MM.1S (cell line): ENCODE data around the gene ZNF488.

Experiments
- DNase-seq: peaks from one replicate; pipeline ENCODE4 v3.0.0-alpha.2; 2015
- H2AFZ ChIP-seq: fragments of 300-600 bp; sonication (generic); 2 replicates; pipeline ENCODE4 v1.6.0; 2016; ENCODE audit warnings: antibody characterized with exemption, low read length
- H3F3A ChIP-seq: fragments of 300-600 bp; sonication (generic); 2 replicates; pipeline ENCODE4 v1.6.1; 2016; ENCODE audit warnings: mild to moderate bottlenecking, antibody characterized with exemption, low read length, moderate library complexity, mixed read lengths; ENCODE audit not compliant: insufficient read depth
- H3K27ac ChIP-seq: fragments of 300-600 bp; sonication (generic); 2 replicates; pipeline ENCODE4 v1.5.1; 2016; ENCODE audit warnings: mild to moderate bottlenecking, low read length
- H3K27me3 ChIP-seq: fragments of 300-600 bp; sonication (generic); replicated peaks from 2 replicates; pipeline ENCODE4 v1.6.0; 2016; ENCODE audit warnings: low read length; ENCODE audit not compliant: insufficient read depth
- H3K36me3 ChIP-seq: fragments of 300-600 bp; sonication (generic); replicated peaks from 2 replicates; pipeline ENCODE4 v1.6.1; 2016; ENCODE audit warnings: mild to moderate bottlenecking, low read length, mixed read lengths; ENCODE audit not compliant: insufficient read depth
- H3K4me1 ChIP-seq: fragments of 300-600 bp; sonication (generic); 2 replicates; pipeline ENCODE4 v1.6.1; 2016; ENCODE audit warnings: low read length, mixed read lengths
- H3K4me2 ChIP-seq: fragments of 300-600 bp; sonication (generic); 2 replicates; pipeline ENCODE4 v1.6.0; 2016; ENCODE audit warnings: low read depth, low read length
- H3K4me3 ChIP-seq: fragments of 300-600 bp; sonication (generic); 2 replicates; pipeline ENCODE4 v1.5.1; 2016; ENCODE audit warnings: low read length, mixed read lengths
- H3K79me2 ChIP-seq: fragments of 300-600 bp; sonication (generic); 2 replicates; pipeline ENCODE4 v1.6.1; 2016; ENCODE audit warnings: mixed run types, low read length, mixed read lengths
- H3K9ac ChIP-seq: fragments of 300-600 bp; sonication (generic); 2 replicates; pipeline ENCODE4 v1.6.1; 2016; ENCODE audit warnings: low read length, mixed read lengths
- H3K9me2 ChIP-seq: fragments of 300-600 bp; sonication (generic); replicated peaks from 2 replicates; pipeline ENCODE4 v1.6.1; 2016; ENCODE audit warnings: mild to moderate bottlenecking, low read length, mixed read lengths; ENCODE audit not compliant: insufficient read depth
- H3K9me3 ChIP-seq: fragments of 300-600 bp; sonication (generic); replicated peaks from 2 replicates; pipeline ENCODE4 v1.6.1; 2016; ENCODE audit warnings: mild to moderate bottlenecking, low read length, mixed read lengths; ENCODE audit not compliant: insufficient read depth
- H4K20me1 ChIP-seq: fragments of 300-600 bp; sonication (generic); 2 replicates; pipeline ENCODE4 v1.6.1; 2016; ENCODE audit warnings: mild to moderate bottlenecking, low read length, moderate library complexity, mixed read lengths; ENCODE audit not compliant: insufficient read depth
- EZH2 ChIP-seq: fragments of 300-600 bp; sonication (generic); optimal IDR thresholded peaks from 2 replicates; pipeline ENCODE3; 2017; ENCODE audit warnings: low read depth, mild to moderate bottlenecking, antibody characterized with exemption, low read length, mixed read lengths
- EZH2phosphoT487 ChIP-seq: fragments of 300-600 bp; sonication (generic); IDR thresholded peaks from 2 replicates; pipeline ENCODE4 v1.6.1; 2018; ENCODE audit warnings: antibody characterized with exemption, low read length
- TF ChIP-seq, protein P1 (sequence below): fragments of 300-600 bp; sonication (generic); IDR thresholded peaks from 2 replicates; pipeline ENCODE4 v1.5.1; 2016; ENCODE audit warnings: antibody characterized with exemption, low read length, mixed read lengths

The ZNF488 gene

GRCh38 chr10:47397256-47397655, 13.2 kb upstream of the ZNF488 start:
- Histone ChIP-seq H3F3A (no peaks in the 10 kb centered on the region), H3K4me3 (no peak overlapping the region), H3K27ac (no peak overlapping the region), H3K9ac (no peak overlapping the region), H3K9me2 (no peaks in the 10 kb centered on the region), H3K27me3 (peaks cover 6% of the 10 kb centered on the region; the same call in 1 of the 2 replicates), H3K4me1 (no peaks in the 10 kb centered on the region), H3K9me3 (no peaks in the 10 kb centered on the region), H3K79me2 (no peaks in the 10 kb centered on the region), H2AFZ (no peak overlapping the region), H3K4me2 (no peak overlapping the region), H4K20me1 (no peaks in the 10 kb centered on the region), H3K36me3 (no peaks in the 10 kb centered on the region)
- DNase-seq, result no peak
- TF ChIP-seq EZH2phosphoT487, result no peak
- no peak for TF ChIP-seq EZH2
- TF ChIP-seq, protein P1, sequence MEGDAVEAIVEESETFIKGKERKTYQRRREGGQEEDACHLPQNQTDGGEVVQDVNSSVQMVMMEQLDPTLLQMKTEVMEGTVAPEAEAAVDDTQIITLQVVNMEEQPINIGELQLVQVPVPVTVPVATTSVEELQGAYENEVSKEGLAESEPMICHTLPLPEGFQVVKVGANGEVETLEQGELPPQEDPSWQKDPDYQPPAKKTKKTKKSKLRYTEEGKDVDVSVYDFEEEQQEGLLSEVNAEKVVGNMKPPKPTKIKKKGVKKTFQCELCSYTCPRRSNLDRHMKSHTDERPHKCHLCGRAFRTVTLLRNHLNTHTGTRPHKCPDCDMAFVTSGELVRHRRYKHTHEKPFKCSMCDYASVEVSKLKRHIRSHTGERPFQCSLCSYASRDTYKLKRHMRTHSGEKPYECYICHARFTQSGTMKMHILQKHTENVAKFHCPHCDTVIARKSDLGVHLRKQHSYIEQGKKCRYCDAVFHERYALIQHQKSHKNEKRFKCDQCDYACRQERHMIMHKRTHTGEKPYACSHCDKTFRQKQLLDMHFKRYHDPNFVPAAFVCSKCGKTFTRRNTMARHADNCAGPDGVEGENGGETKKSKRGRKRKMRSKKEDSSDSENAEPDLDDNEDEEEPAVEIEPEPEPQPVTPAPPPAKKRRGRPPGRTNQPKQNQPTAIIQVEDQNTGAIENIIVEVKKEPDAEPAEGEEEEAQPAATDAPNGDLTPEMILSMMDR, result no peak

DNA sequence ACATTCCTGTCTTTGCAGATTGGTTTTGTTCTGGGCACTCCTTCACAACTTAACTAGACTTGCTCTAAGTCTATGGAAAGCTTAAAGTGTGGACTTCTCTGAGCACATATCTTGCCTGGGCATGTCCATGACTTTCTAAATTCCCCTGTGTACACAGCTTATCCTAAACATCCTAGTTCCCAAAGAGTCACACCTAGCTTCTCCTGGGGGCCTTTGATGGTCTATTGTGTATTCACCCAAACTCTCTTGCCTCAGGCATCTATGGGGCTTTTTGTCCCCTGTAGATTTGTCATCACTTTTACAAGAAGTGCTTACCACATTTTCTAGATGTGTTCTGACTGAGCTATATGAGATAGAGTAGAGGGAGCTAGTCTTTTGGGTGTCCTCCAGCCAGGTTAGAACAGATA, 12.2 kb upstream of the ZNF488 start:
- no peaks in the 10 kb centered on the region for H3F3A ChIP-seq
- no peak overlapping the region for H2AFZ ChIP-seq
- H3K4me1 ChIP-seq, result no peaks in the 10 kb centered on the region
- H3K27ac ChIP-seq, result no peak overlapping the region
- H3K27me3 ChIP-seq, result peaks cover 6% of the 10 kb centered on the region; the same call in 1 of the 2 replicates
- H3K9me3 ChIP-seq, result no peaks in the 10 kb centered on the region
- no peak overlapping the region for H3K4me2 ChIP-seq
- no peaks in the 10 kb centered on the region for H3K9me2 ChIP-seq
- DNase-seq, result no peak
- H3K79me2 ChIP-seq, result no peaks in the 10 kb centered on the region
- no peaks in the 10 kb centered on the region for H4K20me1 ChIP-seq
- no peak overlapping the region for H3K9ac ChIP-seq
- TF ChIP-seq, protein P1, result no peak
- TF ChIP-seq EZH2, result no peak
- no peak for TF ChIP-seq EZH2phosphoT487
- no peaks in the 10 kb centered on the region for H3K36me3 ChIP-seq
- H3K4me3 ChIP-seq, result no peak overlapping the region

DNA sequence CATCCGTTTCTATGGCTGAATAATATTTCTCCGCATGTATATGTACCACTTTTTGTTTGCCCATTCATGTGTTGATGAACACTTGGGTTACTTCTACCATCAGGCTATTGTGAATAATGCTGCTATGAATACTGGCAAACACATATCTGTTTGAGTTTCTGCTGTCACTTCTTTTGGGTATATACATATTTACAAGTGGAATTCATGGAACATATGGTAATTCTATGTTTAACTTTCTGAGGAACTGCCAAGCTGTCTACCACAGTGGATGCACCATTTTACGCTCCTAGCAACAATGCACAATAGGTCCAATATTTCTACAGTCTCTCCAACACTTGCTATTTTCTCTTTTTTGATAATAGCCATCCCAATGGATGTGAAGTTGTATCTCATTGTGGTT, 5.5 kb upstream of the ZNF488 start:
- Histone ChIP-seq H4K20me1 (no peaks in the 10 kb centered on the region; the same call in 1 of the 2 replicates), H3K4me1 (no peaks in the 10 kb centered on the region), H3K27ac (no peak overlapping the region), H3K9me2 (no peaks in the 10 kb centered on the region), H3K27me3 (peaks cover 18% of the 10 kb centered on the region), H3K4me2 (no peak overlapping the region), H3K9me3 (no peaks in the 10 kb centered on the region), H3K36me3 (no peaks in the 10 kb centered on the region), H3F3A (no peaks in the 10 kb centered on the region), H3K4me3 (no peak overlapping the region), H3K79me2 (no peaks in the 10 kb centered on the region), H2AFZ (no peak overlapping the region), H3K9ac (no peak overlapping the region)
- no peak for TF ChIP-seq EZH2
- no peak for TF ChIP-seq EZH2phosphoT487
- TF ChIP-seq, protein P1, result no peak
- DNase-seq, result no peak
